ENCODE data around the gene FARP1. TPM values are rescaled to one million over a fixed set of nuclear protein-coding genes. Genes with fewer than 3 reads are reported as not detected.

Gene FARP1
- total RNA-seq, 2 donors from 2014 or later = 89.5 to 93.6 TPM

DNA sequence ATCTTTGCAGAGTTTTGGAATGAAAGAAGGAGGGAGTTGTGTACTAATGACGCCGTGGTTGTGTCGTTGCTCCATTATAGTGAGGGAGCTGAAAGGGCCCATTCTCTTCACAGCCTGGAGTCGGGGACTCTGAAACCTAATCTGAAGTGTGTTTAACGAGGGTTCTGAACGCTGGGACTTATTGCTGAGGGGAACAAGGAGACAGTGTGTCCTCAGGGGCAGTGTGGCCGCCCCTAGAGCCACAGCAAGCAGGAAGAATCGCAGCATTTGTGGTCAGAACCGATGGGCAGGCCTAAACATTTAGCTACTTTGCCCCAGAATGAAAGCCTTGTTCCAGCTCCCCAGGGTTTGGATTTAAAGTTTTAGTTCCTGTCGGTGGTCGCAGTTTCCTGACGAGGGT is 190.6 kb downstream of the FARP1 start:
- no peaks in the 10 kb centered on the region for H3K27me3 ChIP-seq
- intact Hi-C loops (cut with DNase I) = no loop called here
- DNase-seq (no peak), ATAC-seq (no peak)
- WGBS, 2 donors = 72 to 73% methylated on average over 12 of the region's 12 CpGs
- H3K36me3 ChIP-seq (replicated peaks in 1 of 2; ENCODE audit: insufficient read depth in 1 of 2, low read depth in 2 of 2) = no peaks in the 10 kb centered on the region
- no peaks in the 10 kb centered on the region for H3K4me1 ChIP-seq
- no peaks in the 10 kb centered on the region for H3K9me3 ChIP-seq
- H3K4me3 ChIP-seq = no peak overlapping the region
- TF ChIP-seq, protein P1, sequence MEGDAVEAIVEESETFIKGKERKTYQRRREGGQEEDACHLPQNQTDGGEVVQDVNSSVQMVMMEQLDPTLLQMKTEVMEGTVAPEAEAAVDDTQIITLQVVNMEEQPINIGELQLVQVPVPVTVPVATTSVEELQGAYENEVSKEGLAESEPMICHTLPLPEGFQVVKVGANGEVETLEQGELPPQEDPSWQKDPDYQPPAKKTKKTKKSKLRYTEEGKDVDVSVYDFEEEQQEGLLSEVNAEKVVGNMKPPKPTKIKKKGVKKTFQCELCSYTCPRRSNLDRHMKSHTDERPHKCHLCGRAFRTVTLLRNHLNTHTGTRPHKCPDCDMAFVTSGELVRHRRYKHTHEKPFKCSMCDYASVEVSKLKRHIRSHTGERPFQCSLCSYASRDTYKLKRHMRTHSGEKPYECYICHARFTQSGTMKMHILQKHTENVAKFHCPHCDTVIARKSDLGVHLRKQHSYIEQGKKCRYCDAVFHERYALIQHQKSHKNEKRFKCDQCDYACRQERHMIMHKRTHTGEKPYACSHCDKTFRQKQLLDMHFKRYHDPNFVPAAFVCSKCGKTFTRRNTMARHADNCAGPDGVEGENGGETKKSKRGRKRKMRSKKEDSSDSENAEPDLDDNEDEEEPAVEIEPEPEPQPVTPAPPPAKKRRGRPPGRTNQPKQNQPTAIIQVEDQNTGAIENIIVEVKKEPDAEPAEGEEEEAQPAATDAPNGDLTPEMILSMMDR (IDR thresholded peaks at IDR 0.05) = no peak
- no peak for TF ChIP-seq POLR2A (IDR thresholded peaks at IDR 0.05)
- H3K27ac ChIP-seq = no peak overlapping the region

DNA sequence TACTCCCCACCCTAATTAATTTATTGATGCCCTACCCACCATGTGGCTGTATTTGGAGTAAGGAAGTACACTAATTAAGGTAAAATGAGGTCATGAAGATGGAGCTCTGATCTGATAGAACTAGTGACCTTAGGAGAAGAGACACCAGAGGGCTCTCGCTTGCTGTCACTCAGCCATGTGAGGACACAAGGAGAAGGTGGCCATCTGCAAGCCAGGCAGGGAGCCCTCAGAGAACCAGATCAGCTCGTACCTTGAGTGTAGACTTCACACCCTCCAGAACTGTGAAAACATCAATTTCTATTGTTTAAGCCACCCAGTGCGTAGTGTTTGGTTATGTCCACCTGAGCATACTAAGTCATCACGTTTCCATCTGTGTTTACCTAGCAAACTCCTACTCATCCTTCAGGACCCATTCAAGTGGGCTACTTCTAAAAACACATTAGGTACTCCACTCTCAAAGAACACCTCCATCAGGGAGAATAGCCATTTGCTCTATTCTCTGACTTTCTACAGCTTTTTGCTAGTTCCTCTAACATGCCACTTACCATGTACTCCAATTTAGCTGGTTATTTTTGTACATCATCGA is 191.8 kb downstream of the FARP1 start:
- DNase-seq = no peak
- Histone ChIP-seq H3K4me3 (no peak overlapping the region), H3K36me3 (replicated peaks in 1 of 2; ENCODE audit: insufficient read depth in 1 of 2, low read depth in 2 of 2) (no peaks in the 10 kb centered on the region), H3K27ac (no peak overlapping the region), H3K9me3 (no peaks in the 10 kb centered on the region), H3K27me3 (no peaks in the 10 kb centered on the region), H3K4me1 (no peaks in the 10 kb centered on the region)
- 94 to 97% methylated on average over 5 of the region's 5 CpGs for WGBS, 2 donors
- intact Hi-C loops (cut with DNase I) = no loop called here
- no peak for ATAC-seq
- TF ChIP-seq, protein P1 (IDR thresholded peaks at IDR 0.05) = no peak

DNA sequence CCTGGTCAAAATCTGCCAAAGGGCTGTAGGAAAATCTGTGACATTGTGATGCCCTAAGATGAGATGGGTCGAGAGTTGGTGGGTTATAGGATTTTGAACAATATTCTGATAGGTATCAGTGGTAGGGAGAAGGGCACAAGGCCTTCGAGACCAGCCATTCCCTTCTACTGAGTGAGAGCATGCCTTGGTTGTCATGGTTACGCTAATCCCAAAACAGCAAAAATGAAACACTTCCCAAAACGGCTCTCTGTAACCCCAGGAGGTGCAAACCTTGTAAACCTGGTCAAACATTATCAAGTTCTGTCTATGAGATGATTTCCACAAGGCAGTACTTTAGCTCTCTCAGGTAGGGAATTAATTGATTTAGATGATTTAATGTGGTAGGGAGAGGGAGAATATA is 192.8 kb downstream of the FARP1 start:
- no peak overlapping the region for H3K4me3 ChIP-seq
- ATAC-seq (no peak), DNase-seq (no peak)
- no peaks in the 10 kb centered on the region for H3K36me3 ChIP-seq (replicated peaks in 1 of 2; ENCODE audit: insufficient read depth in 1 of 2, low read depth in 2 of 2)
- WGBS, 2 donors = 90 to 100% methylated on average over 4 of the region's 4 CpGs
- no peaks in the 10 kb centered on the region for H3K9me3 ChIP-seq
- H3K27ac ChIP-seq = no peak overlapping the region
- intact Hi-C loops (cut with DNase I) = no loop called here
- TF ChIP-seq, protein P1 (IDR thresholded peaks at IDR 0.05) = no peak
- no peak for TF ChIP-seq POLR2A (IDR thresholded peaks at IDR 0.05)
- no peaks in the 10 kb centered on the region for H3K4me1 ChIP-seq
- H3K27me3 ChIP-seq = no peaks in the 10 kb centered on the region

DNA sequence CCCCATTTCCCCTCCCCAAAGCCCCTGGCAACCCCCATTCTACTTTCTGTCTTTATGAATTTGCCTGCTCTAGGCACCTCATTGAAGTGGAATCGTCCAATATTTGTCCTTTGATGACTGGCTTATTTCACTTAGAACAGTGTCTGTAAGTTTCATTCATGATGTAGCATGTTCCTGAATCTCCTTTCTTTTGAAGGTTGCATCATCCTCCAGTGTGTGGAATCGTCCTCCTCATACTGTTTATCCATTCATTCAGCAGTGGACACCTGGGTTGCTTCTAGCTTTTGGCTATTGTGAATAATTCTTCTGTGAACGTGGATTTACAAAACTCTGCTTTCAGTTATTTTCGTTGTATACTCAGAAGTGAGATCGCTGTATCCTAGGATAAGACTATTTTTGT is 195.4 kb downstream of the FARP1 start:
- no peak for DNase-seq

More for the DNA sequence above, 195.4 kb downstream of the FARP1 start:
- no peaks in the 10 kb centered on the region for H3K27me3 ChIP-seq
- 77 to 83% methylated on average over 5 of the region's 5 CpGs for WGBS, 2 donors
- no peaks in the 10 kb centered on the region for H3K9me3 ChIP-seq
- ATAC-seq = no peak
- no peak overlapping the region for H3K27ac ChIP-seq
- intact Hi-C loops (cut with DNase I) = no loop called here
- no peaks in the 10 kb centered on the region for H3K36me3 ChIP-seq (replicated peaks in 1 of 2; ENCODE audit: insufficient read depth in 1 of 2, low read depth in 2 of 2)
- no peaks in the 10 kb centered on the region for H3K4me1 ChIP-seq
- no peak overlapping the region for H3K4me3 ChIP-seq
- TF ChIP-seq POLR2A (IDR thresholded peaks at IDR 0.05) = no peak
- TF ChIP-seq, protein P1 (IDR thresholded peaks at IDR 0.05) = no peak

Measured in body of pancreas (tissue), 4 donors.